A673 (cell line): ENCODE data around the gene CCDC92.

ENCODE experiments used
- CTCF ChIP-seq: fragments of 300-800, 200-600 bp; sonication (generic); conservative IDR thresholded peaks from 2 replicates; pipeline ENCODE4 v1.5.1; 2017; ENCODE audit warnings: low read depth, mild to moderate bottlenecking, antibody characterized with exemption, low read length, moderate library complexity, mixed read lengths
- EZH2 ChIP-seq: fragments of 200-600 bp; sonication (generic); IDR thresholded peaks from 2 replicates; pipeline ENCODE4 v1.6.1; 2017; ENCODE audit warnings: borderline replicate concordance, low read depth, mild to moderate bottlenecking, mixed read lengths, antibody characterized with exemption, low read length; ENCODE audit not compliant: poor library complexity, severe bottlenecking

GRCh38 chr12:124019115-124019514 is 46.5 kb upstream of the CCDC92 start:
- TF ChIP-seq CTCF, result no peak
- no peak for TF ChIP-seq EZH2
